Measurements from ENCODE around the gene PDC. TPM values are rescaled to one million over a fixed set of nuclear protein-coding genes. Genes with fewer than 3 reads are reported as not detected.

Gene PDC
- total and polyA plus RNA-seq, 10 of the 15 experiments (the other 5 are each of a cell fraction or from before 2014, with no cell fraction given), result 0.11 TPM; not detected in 9

- TF ChIP-seq BCL11A (IDR thresholded peaks at IDR 0.05; ENCODE audit: low read depth, low read length), result no peak
- no peak for TF ChIP-seq POLR2A (IDR thresholded peaks at IDR 0.05; ENCODE audit: low read depth, low read length)
These were observed 3.0 kb upstream of the PDC start (continued) for GRCh38 chr1:186463926-186464325.

GRCh38 chr1:186463511-186463910 is 2.6 kb upstream of the PDC start:
- Histone ChIP-seq H3K4me2 (ENCODE audit: control insufficient read depth, insufficient read depth) (no peak overlapping the region), H4K20me1 (ENCODE audit: control insufficient read depth, insufficient read depth) (no peaks in the 10 kb centered on the region), H3K9ac (ENCODE audit: control insufficient read depth, insufficient read depth, low read length) (no peak overlapping the region), H3K4me3 (no peak overlapping the region), H3K36me3 (ENCODE audit: control insufficient read depth in 2 of 2, insufficient read depth in 2 of 2, low read length in 1 of 2) (no peaks in the 10 kb centered on the region), H3K79me2 (ENCODE audit: control insufficient read depth, insufficient read depth, low read length) (no peaks in the 10 kb centered on the region), H3K27ac (ENCODE audit: control insufficient read depth, insufficient read depth) (no peak overlapping the region), H3K4me1 (ENCODE audit: control insufficient read depth, insufficient read depth, low read length) (no peaks in the 10 kb centered on the region; the same call in 1 of the 2 replicates), H3K9me3 (replicated peaks; ENCODE audit: control insufficient read depth, insufficient read depth, low read length) (no peaks in the 10 kb centered on the region), H3K27me3 (replicated peaks in 1 of 2; ENCODE audit: control insufficient read depth in 2 of 2, insufficient read depth in 2 of 2, low read length in 1 of 2) (no peaks in the 10 kb centered on the region), H2AFZ (ENCODE audit: control insufficient read depth, low read depth, low read length) (no peak overlapping the region)
- DNase-seq (ENCODE audit: low read depth, low spot score), result no peak
- CTCF ChIA-PET, result no interaction called here
- POLR2A ChIA-PET, result no interaction called here
- WGBS (ENCODE audit: insufficient coverage, insufficient replicate concordance, low lambda C conversion rate, missing lambda C conversion rate), result 94% methylated on average over 4 of the region's 5 CpGs
- BruUV-seq (replicated peaks), result no TSS peak
- in situ Hi-C loops (cut with MboI) (no loop called here), intact Hi-C loops (cut with micrococcal nuclease; ENCODE audit: unreplicated experiment) (no loop called here)
- RAD21 ChIA-PET (ENCODE audit: unreplicated experiment), result no interaction called here
- no peak for FAIRE-seq
- ATAC-seq, result no peak
- SMC1A ChIA-PET (ENCODE audit: uncharacterized antibody, unreplicated experiment), result no interaction called here
- TF ChIP-seq ESRRA (IDR thresholded peaks at IDR 0.05; ENCODE audit: low read length), result no peak
- no peak for TF ChIP-seq KLF5 (IDR thresholded peaks at IDR 0.05; ENCODE audit: partially characterized antibody)
- TF ChIP-seq E4F1 (IDR thresholded peaks at IDR 0.05; ENCODE audit: borderline replicate concordance, partially characterized antibody), result no peak
- TF ChIP-seq CUX1 (IDR thresholded peaks at IDR 0.05; ENCODE audit: insufficient replicate concordance, low read depth, low read length), result no peak
- TF ChIP-seq ZBED1 (IDR thresholded peaks at IDR 0.05; ENCODE audit: borderline replicate concordance), result no peak
- TF ChIP-seq ZNF24 (IDR thresholded peaks at IDR 0.05), result no peak
- no peak for TF ChIP-seq YY1 (IDR thresholded peaks at IDR 0.05; ENCODE audit: low read depth, low read length)
- no peak for TF ChIP-seq ZNF207 (IDR thresholded peaks at IDR 0.05; ENCODE audit: borderline replicate concordance)
- TF ChIP-seq NFYB (IDR thresholded peaks at IDR 0.05; ENCODE audit: insufficient read depth, low read depth, low read length), result no peak
- no peak for TF ChIP-seq ZNF592 (IDR thresholded peaks at IDR 0.05)
